ACHN (cell line): ENCODE results near the gene ENG.
A peak's percentile ranks its signal among the peaks of the same experiment; 100 is the strongest.

ENCODE experiments used
- DNase-seq: peaks from one replicate; pipeline ENCODE4 v3.0.0-alpha.2; 2015
- in situ Hi-C: cut with HindIII; loops from 2 replicates; pipeline ENCODE4 v1.10.0; 2017; ENCODE audit warnings: low sequenced_read_pairs, low pct_ligation_motif_present, low pct_unique_long_range_greater_than_20kb

Gene ENG

DNA sequence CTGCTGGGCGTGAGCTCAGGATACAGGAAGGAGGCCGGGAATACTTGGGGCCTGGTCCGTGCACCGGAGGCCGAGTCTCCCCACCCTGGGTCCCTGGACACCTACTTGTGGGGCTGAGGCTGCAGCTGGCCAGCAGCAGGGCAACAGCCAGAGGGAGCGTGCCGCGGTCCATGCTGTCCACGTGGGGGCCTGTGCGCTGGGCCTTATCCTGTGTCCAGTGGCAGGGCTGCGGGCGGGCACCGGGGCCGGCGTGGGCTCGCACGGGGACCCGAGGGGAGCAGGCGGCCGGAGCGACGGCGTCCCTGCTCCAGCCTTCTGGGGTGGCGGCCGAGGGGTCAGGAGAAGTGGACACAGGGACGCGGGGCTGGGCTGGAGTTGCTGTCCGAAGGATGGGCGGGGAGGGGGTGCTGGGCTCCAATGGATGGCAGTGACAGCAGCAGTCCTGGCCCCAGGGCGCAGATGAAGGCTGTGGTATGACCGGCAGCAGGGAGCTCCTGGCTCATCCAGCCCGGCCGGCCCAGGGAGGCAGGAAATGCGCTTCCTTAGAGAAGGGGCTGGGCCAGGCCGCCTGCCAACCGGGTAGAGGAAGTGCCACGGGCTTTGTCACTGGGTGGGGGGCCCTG, at the start of gene ENG:
Gene ENG, minus strand, starts transcription at position 475 of the 623 bp plus-strand sequence. Its CDS starts 303 bp downstream, at position 172.
- in situ Hi-C loops = no loop called here
- no peak for DNase-seq

- in situ Hi-C loops = no loop called here
- no peak for DNase-seq
These were observed 49.4 kb upstream of the ENG start for GRCh38 chr9:127903557-127904475.

GRCh38 chr9:127899128-127899943, 44.9 kb upstream of the ENG start, which contains the start of gene ST6GALNAC6:
ST6GALNAC6 (minus strand) TSS chr9:127899603; CDS start chr9:127897981, 1,622 bp downstream.
- in situ Hi-C loops = no loop called here
- peak; percentile 75 for DNase-seq

DNA sequence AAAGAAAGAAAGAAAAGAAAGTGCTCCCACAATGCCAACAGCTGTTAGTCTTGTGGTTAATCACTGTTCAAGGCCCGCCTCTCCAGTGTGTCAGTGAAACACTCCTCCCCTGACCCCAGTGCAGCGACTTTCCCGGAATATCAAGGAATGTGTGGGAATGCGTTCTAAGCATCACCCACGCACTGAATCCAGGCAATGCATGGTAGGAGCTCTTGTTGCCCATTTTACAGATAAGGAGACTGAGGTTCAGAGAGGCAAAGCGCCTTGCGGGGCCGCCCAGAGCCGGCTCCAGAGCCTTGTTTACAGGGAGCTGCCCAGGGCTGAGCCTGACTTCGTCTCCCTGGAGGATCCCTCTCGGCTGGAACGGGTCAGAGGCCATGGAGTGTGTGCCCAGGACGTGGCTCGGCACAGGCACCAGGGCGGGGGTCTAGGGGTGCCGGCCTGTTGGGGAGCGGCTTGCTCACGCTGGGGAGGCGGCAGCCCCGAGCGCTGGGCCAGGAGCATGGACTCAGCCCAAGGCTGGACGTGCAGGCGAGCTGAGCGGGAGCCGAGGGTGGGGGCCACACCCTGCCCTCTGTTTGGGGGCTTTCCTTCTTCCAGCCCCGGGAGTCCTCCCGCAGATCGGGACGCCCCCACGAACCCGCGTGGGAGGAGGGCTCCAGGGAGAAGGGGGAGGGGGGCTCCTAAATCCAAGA, 44.1 kb upstream of the ENG start:
- in situ Hi-C loops = no loop called here
- DNase-seq = peak; percentile 33

DNA sequence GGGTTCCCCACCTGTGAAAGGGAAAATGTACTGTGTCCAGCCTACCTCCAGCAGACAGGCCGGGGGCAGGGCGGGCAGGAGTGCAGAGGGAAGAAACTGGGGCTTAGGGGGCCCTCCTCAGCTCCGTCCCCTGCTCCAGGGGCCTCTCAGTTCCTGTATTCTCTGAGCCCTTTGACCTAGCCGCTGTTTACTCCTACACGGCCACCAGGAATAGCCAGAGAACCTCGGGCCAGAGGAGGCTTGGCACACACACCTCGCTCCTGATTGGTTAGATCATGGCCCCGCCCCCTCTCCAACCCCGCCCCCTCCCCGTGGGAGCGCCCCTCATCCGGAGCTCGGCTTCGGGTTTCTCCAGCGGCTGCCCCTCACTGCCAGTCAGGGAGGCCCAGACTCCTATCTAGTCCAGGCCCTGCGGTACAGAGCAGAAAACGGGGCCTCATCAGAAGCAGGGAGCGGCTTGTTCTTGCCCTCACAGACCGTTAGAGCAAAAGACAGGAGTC, 42.8 kb upstream of the ENG start:
- no peak for DNase-seq
- in situ Hi-C loops = no loop called here

GRCh38 chr9:127896395-127897192, 42.1 kb upstream of the ENG start:
- DNase-seq = no peak
- in situ Hi-C loops = no loop called here

GRCh38 chr9:127895811-127896210, 41.4 kb upstream of the ENG start:
- in situ Hi-C loops = no loop called here

DNA sequence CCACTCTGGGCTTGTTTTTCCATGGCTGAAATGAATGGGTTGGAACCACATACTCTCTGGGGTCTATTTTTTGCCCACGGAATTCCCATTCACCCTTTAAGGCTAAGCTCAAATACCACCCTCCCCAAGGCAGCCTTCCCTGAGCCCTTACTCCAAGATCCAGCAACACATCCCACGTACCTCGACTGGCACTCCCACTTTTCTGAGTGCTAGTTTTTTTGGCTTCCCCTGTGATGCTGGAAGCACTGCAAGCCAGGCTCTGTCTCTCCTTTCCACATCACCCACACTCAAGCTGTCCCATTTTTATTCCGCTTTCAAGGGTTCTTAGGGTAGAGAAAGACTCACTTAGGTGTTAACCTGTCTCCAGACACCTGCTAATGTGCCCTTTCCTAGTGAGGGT, 38.9 kb upstream of the ENG start:
- DNase-seq = no peak
- in situ Hi-C loops = no loop called here

More at GRCh38 chr9:127895811-127896210, 41.4 kb upstream of the ENG start:
- DNase-seq = no peak

DNA sequence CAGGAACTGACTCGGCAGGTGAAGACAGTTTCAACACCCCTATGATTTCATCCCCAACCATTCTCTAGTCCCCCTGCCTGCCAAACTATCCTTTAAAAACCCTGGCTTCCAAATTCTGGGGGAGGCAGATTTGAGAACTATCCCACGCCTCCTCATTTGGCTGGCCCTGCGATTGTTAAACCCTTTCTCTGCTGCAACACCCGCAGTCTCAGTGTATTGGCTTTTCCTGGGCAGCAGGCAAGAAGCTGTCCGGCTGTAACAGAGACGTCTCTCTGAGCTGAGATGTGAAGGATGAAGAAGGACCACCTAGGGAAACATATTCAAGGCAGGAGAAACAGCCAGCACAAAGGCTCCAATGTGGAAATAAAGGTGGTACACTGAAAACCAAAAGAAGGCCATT, 38.4 kb upstream of the ENG start:
- in situ Hi-C loops = no loop called here

DNA sequence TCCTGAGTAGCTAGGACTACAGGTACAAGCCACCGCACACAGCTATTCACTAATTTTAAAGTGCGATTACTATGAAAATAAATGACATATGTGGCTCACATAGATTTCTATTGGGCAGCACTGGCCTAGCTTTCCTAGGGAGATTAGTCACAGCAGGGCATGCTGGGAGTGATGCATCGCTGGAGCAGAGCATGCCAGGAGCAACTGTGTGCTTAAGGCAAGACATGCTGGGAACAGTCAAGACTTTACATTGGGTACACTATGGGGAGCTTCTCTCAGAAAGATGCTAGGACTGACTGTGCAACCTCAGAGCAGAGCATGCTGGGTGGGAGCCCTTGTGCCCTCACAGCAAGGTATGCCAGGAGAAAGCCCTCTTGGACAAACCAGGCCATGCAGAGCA, 35.6 kb upstream of the ENG start:
- DNase-seq = no peak
- in situ Hi-C loops = no loop called here

More for the DNA sequence above, 38.4 kb upstream of the ENG start:
- no peak for DNase-seq

DNA sequence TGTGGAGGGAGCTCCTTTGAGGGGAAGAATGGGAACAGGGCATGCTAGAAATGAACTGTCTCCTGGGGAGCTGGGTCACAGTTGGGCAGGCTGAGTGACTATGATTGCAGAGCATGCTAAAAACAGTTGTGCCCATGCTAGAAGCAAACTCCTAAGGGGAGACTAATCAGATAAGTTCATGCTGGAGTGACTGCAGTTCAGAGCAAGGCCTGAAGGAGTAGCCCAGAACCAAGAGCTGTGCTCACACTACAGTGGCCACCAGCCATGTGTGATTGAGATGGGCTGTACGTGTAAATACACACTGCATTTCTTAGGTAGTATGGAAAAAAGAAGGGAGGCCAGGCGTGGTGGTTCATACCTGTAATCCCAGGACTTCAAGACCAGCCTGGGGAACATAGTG, 33.3 kb upstream of the ENG start:
- in situ Hi-C loops = no loop called here
- DNase-seq = peak; percentile 14

DNA sequence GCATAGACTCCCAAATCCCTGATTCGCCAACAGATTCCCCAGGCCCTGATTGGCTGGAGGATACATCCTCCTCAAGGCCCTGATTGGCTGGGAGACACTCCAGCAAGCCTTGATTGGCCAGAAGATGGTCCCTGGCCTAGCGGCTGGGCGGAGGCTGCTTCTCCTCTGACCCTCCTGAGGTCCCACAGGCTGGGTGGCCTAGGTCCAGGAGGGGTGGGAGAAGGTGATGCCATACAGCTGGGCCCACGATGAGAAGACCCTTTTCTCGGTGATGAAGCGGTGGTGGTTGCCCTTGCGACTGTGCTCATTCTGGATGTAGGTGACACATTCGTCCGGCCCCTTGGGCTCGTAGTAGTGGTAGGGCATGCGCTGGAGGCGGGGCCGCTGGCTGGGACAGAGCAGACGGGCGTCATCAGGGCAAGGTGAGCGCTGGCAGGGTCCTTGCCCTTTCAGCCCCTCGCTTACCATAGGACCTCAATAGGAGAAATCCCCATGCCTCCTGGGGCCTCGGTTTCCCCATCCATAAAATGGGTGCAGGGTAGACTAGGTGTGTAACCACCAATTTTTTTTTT, 32.0 kb upstream of the ENG start:
- in situ Hi-C loops = no loop called here
- peak; percentile 12 for DNase-seq

GRCh38 chr9:127885508-127886281, 31.2 kb upstream of the ENG start:
- in situ Hi-C loops = no loop called here
- no peak for DNase-seq

DNA sequence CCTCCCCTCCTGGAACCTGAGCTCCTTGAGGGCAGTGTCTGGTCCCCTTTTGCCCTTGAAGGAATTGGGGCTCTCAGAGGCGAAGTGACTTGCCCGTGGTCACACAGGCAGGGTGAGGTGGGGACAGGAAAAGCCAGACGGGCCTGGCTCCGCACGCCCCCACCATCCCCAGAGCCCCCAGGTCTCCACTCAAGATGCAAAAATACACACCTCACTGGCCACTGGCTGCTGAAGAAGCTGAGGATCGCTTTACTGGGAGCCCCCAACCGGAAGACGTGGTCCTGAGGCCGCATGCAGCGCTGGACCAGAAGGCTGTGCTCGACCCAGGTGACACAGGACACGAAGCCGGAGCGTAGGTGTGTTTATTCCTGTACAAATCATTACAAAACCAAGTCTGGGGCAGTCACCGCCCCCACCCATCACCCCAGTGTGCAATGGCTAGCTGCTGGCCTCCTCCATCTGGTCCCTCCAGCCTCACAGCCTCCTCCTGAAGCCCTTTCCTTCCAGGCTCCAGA, 30.6 kb upstream of the ENG start:
- no peak for DNase-seq

GRCh38 chr9:127884427-127884911, 30.0 kb upstream of the ENG start:
- in situ Hi-C loops = no loop called here
- DNase-seq = no peak

More for the DNA sequence above, 30.6 kb upstream of the ENG start:
- in situ Hi-C loops = no loop called here

DNA sequence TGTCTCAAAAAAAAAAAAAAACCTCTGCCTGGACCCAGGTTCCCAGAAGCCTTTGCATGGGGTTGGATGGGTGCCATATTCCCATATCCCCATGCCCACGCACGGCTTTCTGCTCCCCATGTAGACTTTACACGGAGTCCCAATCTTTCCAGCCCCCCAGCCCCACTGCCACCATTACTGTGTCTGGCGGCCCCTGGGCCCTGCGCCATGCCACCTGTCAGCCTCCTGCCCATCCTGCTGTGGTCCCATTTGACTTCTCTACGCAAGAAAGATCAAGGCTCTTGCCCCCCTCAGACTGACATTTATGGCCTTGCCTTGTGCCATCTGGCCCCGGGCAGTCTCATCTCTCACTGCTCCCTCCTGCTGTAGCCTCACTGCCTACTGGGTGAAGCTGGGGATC, 29.5 kb upstream of the ENG start:
- DNase-seq = no peak
- in situ Hi-C loops = no loop called here
